ENCODE data around the gene TOX2. TPM values are rescaled to one million over a fixed set of nuclear protein-coding genes. Genes with fewer than 3 reads are reported as not detected.

The TOX2 gene
- total RNA-seq, 1 donor from 2014 or later, result 0.16 TPM

DNA sequence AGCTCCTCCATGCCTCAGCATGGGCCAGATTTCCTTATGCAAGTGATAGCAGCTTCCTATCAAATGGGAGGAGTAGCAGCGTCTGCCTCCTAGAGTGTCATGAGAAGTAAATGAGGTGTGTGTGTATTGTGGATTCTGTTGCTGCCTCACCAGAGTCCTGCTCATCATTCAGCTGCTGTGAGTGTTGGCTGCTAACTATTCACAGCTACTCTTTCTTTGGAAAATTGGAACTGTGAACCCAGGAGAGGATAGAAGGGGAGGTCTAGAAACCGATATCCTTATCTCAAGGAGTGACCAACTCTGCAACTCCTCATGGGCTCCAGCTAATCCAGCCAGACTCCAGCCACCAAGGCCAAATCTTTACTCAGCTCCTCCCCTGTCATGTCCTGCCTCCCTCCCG lies 63.3 kb downstream of the TOX2 start:
- Mint-ChIP-seq H3K9me3 (ENCODE audit: unreplicated experiment) (peaks cover 1% of the 10 kb centered on the region), H3K27me3 (ENCODE audit: low read depth, unreplicated experiment) (peaks cover 23% of the 10 kb centered on the region), H3K4me3 (ENCODE audit: unreplicated experiment) (no peak overlapping the region), H3K36me3 (ENCODE audit: low read depth, unreplicated experiment) (no peaks in the 10 kb centered on the region), H3K4me1 (ENCODE audit: low read depth, unreplicated experiment) (peaks cover 5% of the 10 kb centered on the region), H3K27ac (ENCODE audit: unreplicated experiment) (no peak overlapping the region)
- H3K9me3 ChIP-seq (ENCODE audit: insufficient read depth, low read depth, low read length), result no peaks in the 10 kb centered on the region
- H3K79me2 ChIP-seq (ENCODE audit: insufficient read depth, low read length), result no peaks in the 10 kb centered on the region
- H3K4me2 ChIP-seq (ENCODE audit: low read length), result no peak overlapping the region
- no peak overlapping the region for H3K9ac ChIP-seq (ENCODE audit: low read length)
- H3K27me3 ChIP-seq (ENCODE audit: insufficient read depth, low read length), result no peaks in the 10 kb centered on the region
- H3K36me3 ChIP-seq (ENCODE audit: insufficient read depth, low read length), result no peaks in the 10 kb centered on the region
- no peak overlapping the region for H3K27ac ChIP-seq (ENCODE audit: low read depth, low read length)
- peaks cover 8% of the 10 kb centered on the region for H3K4me1 ChIP-seq (ENCODE audit: insufficient read depth, low read length)
- H3K4me3 ChIP-seq (ENCODE audit: insufficient read depth, low read depth, low read length), result no peak overlapping the region
- DNase-seq (ENCODE audit: low read depth) (no peak), FAIRE-seq (no peak)
- no peaks in the 10 kb centered on the region for H4K20me1 ChIP-seq (ENCODE audit: insufficient read depth, low read length)
- no peak overlapping the region for H2AFZ ChIP-seq (ENCODE audit: low read depth, low read length)
- TF ChIP-seq EZH2 (IDR thresholded peaks at IDR 0.05; ENCODE audit: insufficient read depth, low read length), result no peak
- TF ChIP-seq, protein P1, sequence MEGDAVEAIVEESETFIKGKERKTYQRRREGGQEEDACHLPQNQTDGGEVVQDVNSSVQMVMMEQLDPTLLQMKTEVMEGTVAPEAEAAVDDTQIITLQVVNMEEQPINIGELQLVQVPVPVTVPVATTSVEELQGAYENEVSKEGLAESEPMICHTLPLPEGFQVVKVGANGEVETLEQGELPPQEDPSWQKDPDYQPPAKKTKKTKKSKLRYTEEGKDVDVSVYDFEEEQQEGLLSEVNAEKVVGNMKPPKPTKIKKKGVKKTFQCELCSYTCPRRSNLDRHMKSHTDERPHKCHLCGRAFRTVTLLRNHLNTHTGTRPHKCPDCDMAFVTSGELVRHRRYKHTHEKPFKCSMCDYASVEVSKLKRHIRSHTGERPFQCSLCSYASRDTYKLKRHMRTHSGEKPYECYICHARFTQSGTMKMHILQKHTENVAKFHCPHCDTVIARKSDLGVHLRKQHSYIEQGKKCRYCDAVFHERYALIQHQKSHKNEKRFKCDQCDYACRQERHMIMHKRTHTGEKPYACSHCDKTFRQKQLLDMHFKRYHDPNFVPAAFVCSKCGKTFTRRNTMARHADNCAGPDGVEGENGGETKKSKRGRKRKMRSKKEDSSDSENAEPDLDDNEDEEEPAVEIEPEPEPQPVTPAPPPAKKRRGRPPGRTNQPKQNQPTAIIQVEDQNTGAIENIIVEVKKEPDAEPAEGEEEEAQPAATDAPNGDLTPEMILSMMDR (IDR thresholded peaks at IDR 0.05; ENCODE audit: insufficient read depth, low read depth, low read length), result no peak

DNA sequence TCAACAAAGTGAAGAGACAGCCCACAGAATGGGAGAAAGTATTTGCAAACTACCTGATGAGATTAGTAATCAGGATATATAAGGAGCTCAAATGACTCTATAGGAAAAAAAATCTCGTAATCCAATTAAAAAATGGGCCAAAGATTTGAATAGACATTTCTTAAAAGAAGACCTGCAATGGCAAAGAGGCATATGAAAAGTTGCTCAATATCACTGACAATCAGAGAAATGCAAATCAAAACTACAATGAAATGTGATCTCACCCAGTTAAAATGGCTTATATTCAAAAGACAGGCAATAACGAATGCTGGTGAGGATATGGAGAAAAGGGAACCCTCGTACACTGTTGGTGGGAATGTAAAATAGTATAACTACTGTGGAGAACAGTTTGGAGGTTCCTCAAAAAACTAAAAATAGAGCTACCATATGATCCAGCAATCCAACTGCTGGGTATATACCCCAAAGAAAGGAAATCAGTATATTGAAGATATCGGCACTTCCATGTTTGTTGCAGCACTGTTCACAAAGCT lies 65.0 kb downstream of the TOX2 start:
- DNase-seq (ENCODE audit: low read depth), result no peak
- H3K27me3 Mint-ChIP-seq (ENCODE audit: low read depth, unreplicated experiment), result peaks cover 15% of the 10 kb centered on the region
- H3K79me2 ChIP-seq (ENCODE audit: insufficient read depth, low read length), result no peaks in the 10 kb centered on the region
- no peak overlapping the region for H3K4me3 ChIP-seq (ENCODE audit: insufficient read depth, low read depth, low read length)
- H3K4me2 ChIP-seq (ENCODE audit: low read length), result no peak overlapping the region
- no peak for FAIRE-seq
- TF ChIP-seq EZH2 (IDR thresholded peaks at IDR 0.05; ENCODE audit: insufficient read depth, low read length), result no peak
- TF ChIP-seq, protein P1 (IDR thresholded peaks at IDR 0.05; ENCODE audit: insufficient read depth, low read depth, low read length), result no peak
- H3K27ac Mint-ChIP-seq (ENCODE audit: unreplicated experiment), result no peak overlapping the region
- no peak overlapping the region for H2AFZ ChIP-seq (ENCODE audit: low read depth, low read length)
- H3K36me3 Mint-ChIP-seq (ENCODE audit: low read depth, unreplicated experiment), result no peaks in the 10 kb centered on the region
- peaks cover 1% of the 10 kb centered on the region for H3K9me3 Mint-ChIP-seq (ENCODE audit: unreplicated experiment)
- peaks cover 5% of the 10 kb centered on the region for H3K4me1 Mint-ChIP-seq (ENCODE audit: low read depth, unreplicated experiment)
- no peaks in the 10 kb centered on the region for H4K20me1 ChIP-seq (ENCODE audit: insufficient read depth, low read length)
- H3K9ac ChIP-seq (ENCODE audit: low read length), result no peak overlapping the region
- H3K4me1 ChIP-seq (ENCODE audit: insufficient read depth, low read length), result peaks cover 8% of the 10 kb centered on the region
- no peaks in the 10 kb centered on the region for H3K36me3 ChIP-seq (ENCODE audit: insufficient read depth, low read length)
- no peaks in the 10 kb centered on the region for H3K9me3 ChIP-seq (ENCODE audit: insufficient read depth, low read depth, low read length)
- no peaks in the 10 kb centered on the region for H3K27me3 ChIP-seq (ENCODE audit: insufficient read depth, low read length)
- H3K4me3 Mint-ChIP-seq (ENCODE audit: unreplicated experiment), result no peak overlapping the region
- H3K27ac ChIP-seq (ENCODE audit: low read depth, low read length), result no peak overlapping the region

DNA sequence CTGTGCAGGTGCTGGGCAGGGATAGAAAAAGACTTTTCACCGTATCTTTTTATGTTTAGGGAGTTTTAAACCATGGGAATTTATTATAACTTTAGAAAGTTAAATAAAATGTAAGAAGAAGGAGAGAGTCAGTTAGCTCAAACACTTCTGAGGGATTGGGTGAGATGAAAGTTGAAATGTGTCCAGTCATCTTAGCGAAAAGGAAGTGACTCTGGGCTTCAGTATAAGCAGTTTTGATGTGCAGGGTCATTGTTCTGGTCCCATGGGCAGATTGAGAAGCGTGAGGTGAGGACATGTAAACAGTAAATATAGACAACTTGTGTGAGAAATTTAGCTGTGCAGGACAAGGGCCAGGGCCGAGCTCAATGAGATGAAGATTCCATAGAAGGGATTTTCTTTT lies 66.9 kb downstream of the TOX2 start:
- H3K9me3 Mint-ChIP-seq (ENCODE audit: unreplicated experiment), result no peaks in the 10 kb centered on the region
- Histone ChIP-seq H3K4me2 (ENCODE audit: low read length) (no peak overlapping the region), H3K9ac (ENCODE audit: low read length) (no peak overlapping the region), H2AFZ (ENCODE audit: low read depth, low read length) (no peak overlapping the region), H4K20me1 (ENCODE audit: insufficient read depth, low read length) (no peaks in the 10 kb centered on the region), H3K79me2 (ENCODE audit: insufficient read depth, low read length) (no peaks in the 10 kb centered on the region), H3K36me3 (ENCODE audit: insufficient read depth, low read length) (no peaks in the 10 kb centered on the region), H3K4me1 (ENCODE audit: insufficient read depth, low read length) (no peaks in the 10 kb centered on the region), H3K27ac (ENCODE audit: low read depth, low read length) (no peak overlapping the region), H3K27me3 (ENCODE audit: insufficient read depth, low read length) (no peaks in the 10 kb centered on the region), H3K9me3 (ENCODE audit: insufficient read depth, low read depth, low read length) (no peaks in the 10 kb centered on the region), H3K4me3 (ENCODE audit: insufficient read depth, low read depth, low read length) (no peak overlapping the region)
- H3K4me3 Mint-ChIP-seq (ENCODE audit: unreplicated experiment), result no peak overlapping the region
- no peak for DNase-seq (ENCODE audit: low read depth)
- TF ChIP-seq EZH2 (IDR thresholded peaks at IDR 0.05; ENCODE audit: insufficient read depth, low read length), result no peak
- TF ChIP-seq, protein P1 (IDR thresholded peaks at IDR 0.05; ENCODE audit: insufficient read depth, low read depth, low read length), result no peak
- peaks cover 25% of the 10 kb centered on the region for H3K27me3 Mint-ChIP-seq (ENCODE audit: low read depth, unreplicated experiment)
- H3K4me1 Mint-ChIP-seq (ENCODE audit: low read depth, unreplicated experiment), result no peaks in the 10 kb centered on the region
- no peaks in the 10 kb centered on the region for H3K36me3 Mint-ChIP-seq (ENCODE audit: low read depth, unreplicated experiment)
- H3K27ac Mint-ChIP-seq (ENCODE audit: unreplicated experiment), result no peak overlapping the region
- no peak for FAIRE-seq
